ENCODE results near the gene OVCA2.
A peak's percentile ranks its signal among the peaks of the same experiment; 100 is the strongest.

DNA sequence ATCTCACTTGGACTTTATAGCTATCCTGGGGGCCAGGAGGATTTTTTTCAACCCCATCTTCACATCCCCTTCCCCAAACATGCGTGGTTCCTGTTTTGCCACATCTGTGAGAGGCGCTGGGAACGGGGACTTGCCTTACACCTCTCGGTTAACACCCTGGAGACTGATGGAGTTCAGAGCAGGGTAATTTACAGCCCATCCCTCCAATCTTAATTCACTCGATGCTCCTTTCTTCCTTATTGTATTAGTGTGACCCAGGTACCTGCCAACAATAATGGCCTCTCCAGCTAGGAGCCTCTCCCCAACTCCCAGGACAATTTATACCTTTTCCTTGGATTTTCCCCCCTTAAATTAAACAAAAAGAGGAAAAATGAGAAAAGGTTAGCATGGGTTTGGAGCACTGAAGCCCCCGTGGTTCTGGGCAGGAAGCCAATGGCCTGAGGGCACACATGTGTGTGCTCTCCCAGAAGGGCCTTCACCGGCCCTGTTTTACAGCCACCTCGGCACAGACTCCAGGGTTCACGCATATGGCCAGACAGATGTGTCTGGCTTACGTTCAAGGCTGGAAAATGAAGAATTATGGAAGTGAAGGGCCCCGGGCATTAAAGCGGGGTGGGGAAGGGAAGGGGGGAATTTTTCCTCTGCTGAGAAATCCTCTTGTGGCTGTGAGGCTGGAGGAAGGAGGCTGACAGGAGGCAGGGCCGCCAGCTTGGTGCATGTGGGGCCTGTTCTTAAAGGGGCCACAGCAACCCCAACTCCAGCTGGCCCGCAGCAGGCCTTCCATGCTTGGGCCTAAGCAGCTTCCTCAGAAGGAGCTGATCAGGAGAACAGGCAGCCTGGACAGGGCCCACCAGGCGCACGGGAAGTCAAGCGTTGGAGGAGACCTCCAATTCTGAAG is 34.5 kb downstream of the OVCA2 start:
- no peak for TF ChIP-seq TAF1 (IDR thresholded peaks at IDR 0.05; ENCODE audit: borderline replicate concordance, low read depth, low read length)
- TF ChIP-seq, protein P1, sequence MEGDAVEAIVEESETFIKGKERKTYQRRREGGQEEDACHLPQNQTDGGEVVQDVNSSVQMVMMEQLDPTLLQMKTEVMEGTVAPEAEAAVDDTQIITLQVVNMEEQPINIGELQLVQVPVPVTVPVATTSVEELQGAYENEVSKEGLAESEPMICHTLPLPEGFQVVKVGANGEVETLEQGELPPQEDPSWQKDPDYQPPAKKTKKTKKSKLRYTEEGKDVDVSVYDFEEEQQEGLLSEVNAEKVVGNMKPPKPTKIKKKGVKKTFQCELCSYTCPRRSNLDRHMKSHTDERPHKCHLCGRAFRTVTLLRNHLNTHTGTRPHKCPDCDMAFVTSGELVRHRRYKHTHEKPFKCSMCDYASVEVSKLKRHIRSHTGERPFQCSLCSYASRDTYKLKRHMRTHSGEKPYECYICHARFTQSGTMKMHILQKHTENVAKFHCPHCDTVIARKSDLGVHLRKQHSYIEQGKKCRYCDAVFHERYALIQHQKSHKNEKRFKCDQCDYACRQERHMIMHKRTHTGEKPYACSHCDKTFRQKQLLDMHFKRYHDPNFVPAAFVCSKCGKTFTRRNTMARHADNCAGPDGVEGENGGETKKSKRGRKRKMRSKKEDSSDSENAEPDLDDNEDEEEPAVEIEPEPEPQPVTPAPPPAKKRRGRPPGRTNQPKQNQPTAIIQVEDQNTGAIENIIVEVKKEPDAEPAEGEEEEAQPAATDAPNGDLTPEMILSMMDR (IDR thresholded peaks at IDR 0.05): no peak
- no peak for TF ChIP-seq YY1 (IDR thresholded peaks at IDR 0.05; ENCODE audit: low read depth)
- TF ChIP-seq MXI1 (IDR thresholded peaks at IDR 0.05; ENCODE audit: low read depth, low read length): peak; percentile 44; the same call in 1 of the 2 replicates
- TF ChIP-seq, protein P2, sequence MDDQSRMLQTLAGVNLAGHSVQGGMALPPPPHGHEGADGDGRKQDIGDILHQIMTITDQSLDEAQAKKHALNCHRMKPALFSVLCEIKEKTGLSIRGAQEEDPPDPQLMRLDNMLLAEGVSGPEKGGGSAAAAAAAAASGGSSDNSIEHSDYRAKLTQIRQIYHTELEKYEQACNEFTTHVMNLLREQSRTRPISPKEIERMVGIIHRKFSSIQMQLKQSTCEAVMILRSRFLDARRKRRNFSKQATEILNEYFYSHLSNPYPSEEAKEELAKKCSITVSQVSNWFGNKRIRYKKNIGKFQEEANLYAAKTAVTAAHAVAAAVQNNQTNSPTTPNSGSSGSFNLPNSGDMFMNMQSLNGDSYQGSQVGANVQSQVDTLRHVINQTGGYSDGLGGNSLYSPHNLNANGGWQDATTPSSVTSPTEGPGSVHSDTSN (IDR thresholded peaks at IDR 0.05): no peak
- TF ChIP-seq EZH2phosphoT487 (IDR thresholded peaks at IDR 0.05; ENCODE audit: borderline replicate concordance, low read depth): no peak

All from SK-N-SH (cell line).